HG03045 (cell line): Measurements from ENCODE around the gene RHOXF2B.
"Not testable (repeated sequence)": the region's sequence is repeated elsewhere in the genome, so short reads cannot be mapped to it uniquely, and the experiment has no call there.

Experiments used
- ATAC-seq: cut with Tn5 transposase; IDR thresholded peaks from one replicate; pipeline ENCODE4 v1.9.1; 2021; ENCODE audit warnings: mild to moderate bottlenecking, moderate library complexity; ENCODE audit not compliant: unreplicated experiment

RHOXF2B gene

GRCh38 chrX:120077590-120077989 is at the start of gene RHOXF2B:
RHOXF2B (minus strand) TSS chrX:120077690; CDS start chrX:120077552, 138 bp downstream.
- not testable (repeated sequence) for ATAC-seq

DNA sequence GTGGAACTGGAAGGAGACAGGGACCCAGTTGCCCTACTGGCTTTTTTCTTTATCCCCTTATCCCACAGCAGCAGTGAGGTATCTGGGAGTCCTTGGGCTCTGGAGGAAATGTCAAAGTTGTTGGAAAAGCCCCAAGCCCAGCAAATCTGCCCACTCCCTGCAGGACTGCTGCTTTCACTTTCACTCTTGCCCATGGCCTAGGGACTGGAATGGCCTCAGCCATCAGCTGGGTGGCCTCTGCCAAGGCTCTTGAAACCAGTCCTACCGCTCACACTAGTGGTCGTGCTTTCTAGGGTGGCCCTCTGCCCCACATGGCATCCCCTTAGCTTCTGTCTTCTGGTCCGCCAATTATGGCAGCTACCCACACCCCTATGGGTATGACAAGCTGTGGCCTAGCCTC is 48.0 kb upstream of the RHOXF2B start:
- ATAC-seq: no peak

GRCh38 chrX:120120223-120120622 is 42.7 kb upstream of the RHOXF2B start:
- no peak for ATAC-seq

DNA sequence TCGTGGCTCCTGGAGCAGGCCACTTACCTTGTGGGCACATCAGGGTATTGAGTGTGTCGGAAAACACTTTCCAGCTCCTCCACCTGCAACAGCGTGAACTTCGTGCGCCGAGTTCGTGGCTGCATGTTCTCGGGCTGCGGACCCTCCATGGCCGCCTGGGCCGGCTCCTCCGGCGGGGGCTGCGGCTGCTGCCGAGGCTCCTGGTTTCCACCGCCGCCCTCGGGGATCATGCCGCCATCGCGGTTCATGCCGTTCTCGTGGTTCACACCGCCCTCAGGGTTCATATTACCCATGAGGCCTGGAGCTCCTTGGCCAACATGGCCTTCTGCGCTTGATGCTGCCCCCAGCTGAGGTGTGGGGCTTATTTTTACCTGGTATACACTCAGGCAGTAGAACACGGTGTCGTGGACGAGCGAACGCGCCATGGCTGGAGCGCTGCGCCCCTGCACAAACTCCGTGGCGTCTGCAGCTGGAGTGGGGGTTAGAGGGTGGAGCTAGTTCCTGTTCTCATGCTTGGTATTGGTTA is 38.0 kb upstream of the RHOXF2B start, which contains the start of gene RHOXF1:
TSS of gene RHOXF1 (minus strand) at position 476 of the 526 bp plus-strand sequence. CDS start at position 425, 51 bp downstream.
- no peak for ATAC-seq

- no peak for ATAC-seq
Observed at GRCh38 chrX:120111611-120112010, 34.1 kb upstream of the RHOXF2B start.

GRCh38 chrX:120109378-120109777 is 31.9 kb upstream of the RHOXF2B start:
- ATAC-seq: no peak

- not testable (repeated sequence) for ATAC-seq
Observed at GRCh38 chrX:120104707-120105106, 27.2 kb upstream of the RHOXF2B start.

GRCh38 chrX:120101057-120101456 is 23.6 kb upstream of the RHOXF2B start:
- ATAC-seq: not testable (repeated sequence)

DNA sequence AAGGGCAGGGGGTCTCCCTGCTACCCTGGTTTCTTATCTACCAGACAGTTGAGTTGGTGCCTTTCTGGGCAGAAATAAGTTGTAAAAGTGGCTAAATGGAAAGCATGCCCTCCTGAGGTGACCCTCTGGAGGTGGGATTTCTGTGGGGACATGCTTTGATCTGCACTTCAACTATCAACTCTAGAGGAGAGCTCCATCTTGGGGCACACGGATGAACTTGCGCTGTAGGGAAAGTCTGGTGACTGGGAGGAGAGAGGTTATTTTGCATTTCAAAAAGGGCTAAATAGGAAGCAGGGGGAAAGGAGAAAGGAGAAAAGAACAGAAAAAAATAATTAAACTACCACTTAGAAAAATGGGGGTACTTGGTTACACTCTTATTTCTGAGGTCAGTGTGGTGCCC is 12.7 kb upstream of the RHOXF2B start:
- no peak for ATAC-seq

GRCh38 chrX:120087289-120088017 is 10.0 kb upstream of the RHOXF2B start:
- ATAC-seq: no peak

DNA sequence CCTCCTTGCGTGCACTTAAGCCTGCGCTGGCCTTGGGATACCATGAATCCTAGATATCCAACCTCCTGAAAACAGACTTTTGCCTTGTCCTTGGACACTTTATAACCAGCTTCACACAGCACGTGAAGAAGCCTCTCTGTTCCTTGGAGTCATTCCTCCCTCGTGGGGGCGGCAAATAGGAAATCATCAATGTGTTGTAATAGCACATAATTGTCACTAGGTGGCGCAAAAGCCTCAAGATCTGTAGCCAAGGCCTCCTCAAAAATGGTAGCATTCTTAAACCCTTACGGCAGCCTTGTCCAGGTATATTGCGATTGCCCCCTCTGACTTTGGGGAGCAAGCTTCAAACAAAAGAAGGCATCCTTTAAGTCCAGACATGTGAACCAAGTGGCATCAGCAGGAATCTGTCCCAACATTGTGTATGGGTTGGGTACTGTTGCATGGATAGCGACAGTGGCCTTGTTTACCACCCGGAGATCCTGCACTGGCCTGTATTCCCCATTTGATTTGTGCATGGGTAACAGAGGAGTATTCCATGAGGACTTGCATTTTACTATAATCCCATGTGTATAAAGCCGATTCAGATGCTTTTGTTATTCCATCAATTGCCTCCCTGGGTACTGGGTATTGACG is 8.2 kb upstream of the RHOXF2B start:
- ATAC-seq: not testable (repeated sequence)

DNA sequence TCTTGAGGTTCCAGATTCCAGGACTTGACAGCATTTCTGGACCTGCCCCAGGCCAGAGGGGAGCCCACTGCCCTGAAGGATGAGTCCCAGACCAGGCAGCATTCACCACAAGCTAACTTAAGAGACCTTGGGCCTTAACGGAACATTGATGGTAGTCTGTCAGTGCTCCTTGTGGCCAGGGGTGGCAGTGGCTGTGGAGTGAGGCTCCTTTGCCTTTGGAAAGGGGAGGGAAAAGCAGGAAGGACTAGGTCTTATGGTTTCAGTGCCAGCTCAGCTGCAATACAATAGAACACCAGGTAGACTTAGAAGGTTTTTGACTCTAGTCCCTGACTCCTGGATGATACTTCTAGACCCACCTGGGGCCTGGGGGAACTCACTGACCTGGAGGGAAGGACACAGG is 11.3 kb downstream of the RHOXF2B start:
- ATAC-seq: not testable (repeated sequence)

- not testable (repeated sequence) for ATAC-seq
Observed at GRCh38 chrX:120042712-120043111, 34.8 kb downstream of the RHOXF2B start.

DNA sequence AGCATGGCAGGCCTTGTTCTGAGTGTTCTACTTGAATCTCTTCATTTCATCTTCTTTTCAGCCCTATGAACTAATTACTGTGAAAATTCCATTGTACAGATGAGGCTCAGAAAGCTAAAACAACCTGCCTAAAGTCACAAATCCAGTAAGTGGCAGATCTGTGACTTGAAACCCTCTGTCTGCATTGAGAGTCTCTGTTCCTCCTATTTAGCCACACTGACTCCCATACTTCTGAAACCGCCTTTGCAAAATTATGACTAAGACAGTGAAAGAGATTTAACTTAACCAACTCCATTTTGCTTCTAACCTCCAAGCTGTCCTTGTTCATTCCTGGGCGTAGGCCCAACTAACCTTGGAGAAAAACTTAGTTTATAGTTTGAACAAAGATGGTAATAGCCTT is 35.2 kb downstream of the RHOXF2B start:
- peak; percentile 73 for ATAC-seq

DNA sequence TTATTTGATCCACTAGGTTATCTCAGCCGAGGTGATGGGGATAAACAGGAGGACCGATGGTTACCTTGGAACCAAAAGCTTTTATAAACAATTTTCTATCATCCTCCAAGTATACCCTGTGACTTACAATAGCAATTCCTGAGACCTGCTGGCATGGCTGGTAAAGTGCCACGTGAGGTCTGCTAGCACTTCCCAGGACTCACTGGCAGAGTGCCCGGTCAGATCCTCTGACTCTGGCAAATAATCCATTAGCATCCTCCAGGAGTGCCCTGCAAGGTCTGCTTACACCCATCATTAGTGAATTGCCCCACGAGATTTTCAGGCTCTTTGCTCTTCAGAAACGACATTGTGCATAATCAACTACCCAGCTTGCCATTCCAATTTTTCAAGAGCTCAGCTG is 37.3 kb downstream of the RHOXF2B start:
- not testable (repeated sequence) for ATAC-seq

GRCh38 chrX:120039087-120039733 is 38.3 kb downstream of the RHOXF2B start:
- not testable (repeated sequence) for ATAC-seq

- ATAC-seq: no peak
Observed at GRCh38 chrX:120036704-120037103, 40.8 kb downstream of the RHOXF2B start.

GRCh38 chrX:120035522-120036309 is 41.8 kb downstream of the RHOXF2B start:
- peak; percentile 67 for ATAC-seq

DNA sequence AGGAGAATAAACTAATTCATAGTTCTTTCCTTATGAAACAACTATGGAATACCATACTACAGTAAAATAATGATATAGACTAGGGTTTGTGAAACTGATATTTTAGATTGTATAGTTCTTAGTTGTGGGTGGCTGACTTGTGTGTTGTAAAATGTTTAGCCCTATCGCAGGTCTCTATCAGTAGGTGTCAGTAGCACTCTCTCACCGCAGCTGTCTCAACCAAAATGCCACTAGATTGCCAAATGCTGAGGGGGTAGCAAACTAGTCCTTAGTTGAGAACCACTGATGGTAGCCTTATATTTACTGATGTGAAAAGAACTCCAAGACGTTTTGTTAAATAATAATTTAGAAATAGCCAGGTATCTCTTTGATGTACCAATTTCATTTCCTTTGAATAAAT is 48.1 kb downstream of the RHOXF2B start:
- ATAC-seq: no peak

DNA sequence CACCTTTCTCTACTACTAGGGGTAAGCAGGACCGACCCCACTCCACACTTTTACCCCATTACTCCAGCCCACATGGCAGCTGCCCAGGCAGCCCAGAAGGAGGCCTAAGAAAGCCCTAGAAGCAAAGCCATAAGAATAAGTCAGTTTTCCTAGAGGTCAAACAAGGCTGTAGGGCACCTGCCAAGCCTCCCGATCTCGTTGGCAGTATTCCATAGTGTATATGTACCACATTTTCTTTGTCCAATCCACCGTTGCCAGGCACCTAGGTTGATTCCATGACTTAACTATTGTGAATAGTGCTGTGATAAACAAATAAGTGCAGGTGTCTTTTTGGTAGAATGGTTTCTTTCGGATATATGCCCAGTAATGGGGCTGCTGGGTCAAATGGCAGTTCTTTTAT is 54.2 kb downstream of the RHOXF2B start:
- ATAC-seq: no peak

GRCh38 chrX:120022763-120023162 is 54.7 kb downstream of the RHOXF2B start:
- no peak for ATAC-seq
